Left ventricle myocardium inferior (tissue), 1 donor: ENCODE data around the gene ZNF74. TPM values are rescaled to one million over a fixed set of nuclear protein-coding genes. Genes with fewer than 3 reads are reported as not detected.
"Not testable (repeated sequence)": the region's sequence is repeated elsewhere in the genome, so short reads cannot be mapped to it uniquely, and the experiment has no call there.

Experiments used
- DNase-seq: peaks from one replicate; pipeline ENCODE4 v3.0.0-alpha.2; 2020
- H3K27ac ChIP-seq: fragments of 200-600 bp; replicated peaks from 2 replicates; pipeline ENCODE4 v1.8.0; 2021
- H3K27me3 ChIP-seq: fragments of 200-600 bp; 2 replicates; pipeline ENCODE4 v1.8.0; 2021; ENCODE audit warnings: low read depth
- H3K36me3 ChIP-seq: fragments of 200-600 bp; 2 replicates; pipeline ENCODE4 v1.8.0; 2021
- H3K4me1 ChIP-seq: fragments of 200-600 bp; 2 replicates; pipeline ENCODE4 v1.8.0; 2021
- H3K4me3 ChIP-seq: fragments of 200-600 bp; 2 replicates; pipeline ENCODE4 v1.8.0; 2021; ENCODE audit warnings: mild to moderate bottlenecking, moderate library complexity
- H3K9me3 ChIP-seq: fragments of 200-600 bp; replicated peaks from 2 replicates; pipeline ENCODE4 v1.8.0; 2021
- CTCF ChIP-seq: fragments of 200-600 bp; IDR thresholded peaks from 2 replicates; pipeline ENCODE4 v1.8.0; 2021; ENCODE audit warnings: antibody characterized with exemption, mild to moderate bottlenecking, borderline replicate concordance
- intact Hi-C: fragments of 100-400 bp; cut with micrococcal nuclease; formaldehyde crosslinking; loops from one replicate; pipeline ENCODE4 v1.11.0; 2022
- long read RNA-seq: library from polyadenylated mRNA; unstranded; transcript quantifications from one replicate; pipeline ENCODE4 v2.0.0, GENCODE V29; 2021
- total RNA-seq: library from RNA; stranded (reverse); fragmentation: NEBNext Ultra II Directional; extraction: Animal tissue kit (Norgen Biotek cat#: 25700); gene quantifications from one replicate; pipeline ENCODE4 v1.2.1, GENCODE V29; 2021
- donor health status: DM: no; HTN: yes; CAD: no; lungs with severe emphysema.

The ZNF74 gene
- 5.0 TPM for total RNA-seq
- long read RNA-seq, transcript ZNF74-202 (5 exons, 3,159 nt) = major isoform, 18 of 23 reads
- long read RNA-seq, partial matches to known transcripts = 0 of 23 reads
- long read RNA-seq, other reads (novel, unspliced or antisense) = 2 of 23 reads

GRCh38 chr22:20393705-20394476 lies at the start of gene ZNF74:
Gene ZNF74 (plus strand): TSS chr22:20394151. CDS start chr22:20394629, 478 bp downstream.
- Histone ChIP-seq H3K27ac (peak within 1 kb of the TSS; percentile 80), H3K4me3 (peak within 1 kb of the TSS; percentile 91), H3K9me3 (no peaks in the 10 kb centered on the region), H3K27me3 (no peaks in the 10 kb centered on the region), H3K36me3 (no peaks in the 10 kb centered on the region), H3K4me1 (peaks cover 34% of the 10 kb centered on the region)
- TF ChIP-seq CTCF = peak; percentile 34
- DNase-seq = peak; percentile 90
- intact Hi-C loops = no loop called here

- H3K27ac ChIP-seq, DNase-seq, H3K9me3 ChIP-seq, H3K36me3 ChIP-seq, H3K4me3 ChIP-seq, intact Hi-C loops, H3K4me1 ChIP-seq, H3K27me3 ChIP-seq: not testable (repeated sequence)
Observed at GRCh38 chr22:20346553-20346952, 47.4 kb upstream of the ZNF74 start.

GRCh38 chr22:20352536-20352935 lies 41.4 kb upstream of the ZNF74 start:
- H3K4me1 ChIP-seq, H3K9me3 ChIP-seq, H3K27me3 ChIP-seq, H3K4me3 ChIP-seq, H3K27ac ChIP-seq, DNase-seq, intact Hi-C loops, H3K36me3 ChIP-seq: not testable (repeated sequence)

- Histone ChIP-seq H3K9me3 (no peaks in the 10 kb centered on the region), H3K27me3 (no peaks in the 10 kb centered on the region), H3K4me1 (no peaks in the 10 kb centered on the region), H3K4me3 (no peak overlapping the region), H3K27ac (no peak overlapping the region), H3K36me3 (no peaks in the 10 kb centered on the region)
- TF ChIP-seq CTCF = no peak
- DNase-seq = no peak
- intact Hi-C loops = no loop called here
Observed at GRCh38 chr22:20354238-20354975, 39.5 kb upstream of the ZNF74 start.

- H3K9me3 ChIP-seq, DNase-seq, H3K4me3 ChIP-seq, H3K27me3 ChIP-seq, intact Hi-C loops, H3K36me3 ChIP-seq, H3K27ac ChIP-seq, H3K4me1 ChIP-seq: not testable (repeated sequence)
Observed at GRCh38 chr22:20355939-20356636, 37.9 kb upstream of the ZNF74 start.

GRCh38 chr22:20356906-20357305 lies 37.0 kb upstream of the ZNF74 start:
- intact Hi-C loops, H3K27ac ChIP-seq: not testable (repeated sequence)

GRCh38 chr22:20357967-20358366 lies 36.0 kb upstream of the ZNF74 start:
- H3K27ac ChIP-seq, H3K36me3 ChIP-seq, intact Hi-C loops, H3K4me1 ChIP-seq, DNase-seq, H3K4me3 ChIP-seq, H3K27me3 ChIP-seq, H3K9me3 ChIP-seq: not testable (repeated sequence)

More at GRCh38 chr22:20356906-20357305, 37.0 kb upstream of the ZNF74 start:
- not testable (repeated sequence) for H3K9me3 ChIP-seq, H3K27me3 ChIP-seq, DNase-seq, H3K4me3 ChIP-seq, H3K36me3 ChIP-seq, H3K4me1 ChIP-seq

GRCh38 chr22:20358503-20359239 lies 35.3 kb upstream of the ZNF74 start:
- H3K27ac ChIP-seq, intact Hi-C loops, H3K4me1 ChIP-seq, DNase-seq, H3K36me3 ChIP-seq, H3K4me3 ChIP-seq, H3K9me3 ChIP-seq, H3K27me3 ChIP-seq: not testable (repeated sequence)

GRCh38 chr22:20360261-20360660 lies 33.7 kb upstream of the ZNF74 start:
- H3K9me3 ChIP-seq, H3K27ac ChIP-seq, H3K4me3 ChIP-seq, H3K4me1 ChIP-seq, intact Hi-C loops, H3K27me3 ChIP-seq, H3K36me3 ChIP-seq, DNase-seq: not testable (repeated sequence)

- H3K4me1 ChIP-seq, intact Hi-C loops, H3K27me3 ChIP-seq, H3K4me3 ChIP-seq, H3K9me3 ChIP-seq, DNase-seq, H3K36me3 ChIP-seq, H3K27ac ChIP-seq: not testable (repeated sequence)
Observed at GRCh38 chr22:20360866-20361751, 32.8 kb upstream of the ZNF74 start.
